H9 (cell line): ENCODE measurements around the gene KCNG2. TPM values are rescaled to one million over a fixed set of nuclear protein-coding genes. Genes with fewer than 3 reads are reported as not detected.

Source experiments
- DNase-seq: peaks from one replicate; pipeline ENCODE4 v3.0.0-alpha.2; 2017
- H2AFZ ChIP-seq: one replicate; pipeline ENCODE4 v1.6.1; 2013; ENCODE audit warnings: mild to moderate bottlenecking, low read length, control low read depth, moderate library complexity
- H2AK5ac ChIP-seq: 2 replicates; pipeline ENCODE4 v1.6.1; 2013; ENCODE audit warnings: low read length, control low read depth, mixed read lengths; ENCODE audit not compliant: insufficient read length
- H2BK120ac ChIP-seq: one replicate; pipeline ENCODE4 v1.6.1; 2013; ENCODE audit warnings: low read depth, mild to moderate bottlenecking, low read length, control low read depth, inconsistent platforms; ENCODE audit not compliant: poor library complexity, severe bottlenecking
- H2BK12ac ChIP-seq: 2 replicates; pipeline ENCODE4 v1.6.1; 2013; ENCODE audit warnings: low read length, control low read depth, mixed read lengths, low read depth; ENCODE audit not compliant: insufficient read length
- H2BK15ac ChIP-seq: 2 replicates; pipeline ENCODE4 v1.6.1; 2013; ENCODE audit warnings: low read depth, low read length, control low read depth
- H2BK20ac ChIP-seq: one replicate; pipeline ENCODE4 v1.6.1; 2013; ENCODE audit warnings: low read depth, mild to moderate bottlenecking, low read length, control low read depth, inconsistent platforms; ENCODE audit not compliant: poor library complexity, severe bottlenecking
- H2BK5ac ChIP-seq: 2 replicates; pipeline ENCODE4 v1.6.1; 2013; ENCODE audit warnings: low read length, control low read depth, mixed read lengths; ENCODE audit not compliant: insufficient read length
- H3K14ac ChIP-seq: 2 replicates; pipeline ENCODE4 v1.6.1; 2013; ENCODE audit warnings: low read length, control low read depth; ENCODE audit not compliant: insufficient read depth
- H3K18ac ChIP-seq: 2 replicates; pipeline ENCODE4 v1.6.1; 2013; ENCODE audit warnings: low read depth, mild to moderate bottlenecking, mixed read lengths, low read length, control low read depth; ENCODE audit not compliant: insufficient read length
- H3K23ac ChIP-seq: 2 replicates; pipeline ENCODE4 v1.6.1; 2013; ENCODE audit warnings: low read length, control low read depth, mixed read lengths, low read depth; ENCODE audit not compliant: insufficient read length
- H3K23me2 ChIP-seq: 2 replicates; pipeline ENCODE4 v1.6.1; 2013; ENCODE audit warnings: low read depth, mild to moderate bottlenecking, mixed read lengths, low read length, control low read depth; ENCODE audit not compliant: insufficient read length, poor library complexity, severe bottlenecking
- H3K27ac ChIP-seq: 2 replicates; pipeline ENCODE4 v1.5.1; 2013; ENCODE audit warnings: low read length, control low read depth, mixed read lengths, low read depth; ENCODE audit not compliant: insufficient read length
- H3K27me3 ChIP-seq: 2 replicates; pipeline ENCODE4 v1.6.1; 2013; ENCODE audit warnings: low read length, control low read depth, inconsistent platforms; ENCODE audit not compliant: insufficient read depth
- H3K4ac ChIP-seq: 2 replicates; pipeline ENCODE4 v1.6.1; 2013; ENCODE audit warnings: low read depth, mild to moderate bottlenecking, control low read depth, inconsistent platforms, low read length, moderate library complexity
- H3K4me1 ChIP-seq: 2 replicates; pipeline ENCODE4 v1.6.1; 2013; ENCODE audit warnings: low read length, control low read depth, inconsistent platforms; ENCODE audit not compliant: insufficient read depth
- H3K4me2 ChIP-seq: 2 replicates; pipeline ENCODE4 v1.6.1; 2013; ENCODE audit warnings: low read length, control low read depth, mixed read lengths; ENCODE audit not compliant: insufficient read length, insufficient read depth
- H3K56ac ChIP-seq: 2 replicates; pipeline ENCODE4 v1.6.1; 2013; ENCODE audit warnings: low read depth, mild to moderate bottlenecking, mixed read lengths, low read length, control low read depth; ENCODE audit not compliant: insufficient read length
- H3K79me1 ChIP-seq: 2 replicates; pipeline ENCODE4 v1.6.1; 2013; ENCODE audit warnings: low read depth, mild to moderate bottlenecking, moderate library complexity, low read length, control low read depth, inconsistent platforms; ENCODE audit not compliant: insufficient read depth, poor library complexity, severe bottlenecking
- H3K79me2 ChIP-seq: 2 replicates; pipeline ENCODE4 v1.6.1; 2013; ENCODE audit warnings: low read length, control low read depth, inconsistent platforms; ENCODE audit not compliant: insufficient read depth
- H3K9ac ChIP-seq: 2 replicates; pipeline ENCODE4 v1.6.1; 2013; ENCODE audit warnings: low read length, control low read depth, mixed read lengths; ENCODE audit not compliant: insufficient read length; ENCODE audit errors: extremely low read depth
- H3K9me3 ChIP-seq: one replicate; pipeline ENCODE4 v1.6.1; 2013; ENCODE audit warnings: low read depth, low read length, inconsistent platforms; ENCODE audit not compliant: control insufficient read depth
- H3T11ph ChIP-seq: one replicate; pipeline ENCODE4 v1.6.1; 2013; ENCODE audit warnings: mild to moderate bottlenecking, low read length, control low read depth, inconsistent platforms
- H4K20me1 ChIP-seq: one replicate; pipeline ENCODE4 v1.6.1; 2013; ENCODE audit not compliant: control insufficient read depth, insufficient read length, insufficient read depth
- H4K5ac ChIP-seq: 2 replicates; pipeline ENCODE4 v1.6.1; 2013; ENCODE audit warnings: low read depth, mild to moderate bottlenecking, mixed read lengths, low read length, control low read depth; ENCODE audit not compliant: insufficient read length
- H4K8ac ChIP-seq: replicated peaks from 2 replicates; pipeline ENCODE4 v1.6.1; 2013; ENCODE audit warnings: low read length, control low read depth, mixed read lengths, low read depth; ENCODE audit not compliant: insufficient read length
- H4K91ac ChIP-seq: 2 replicates; pipeline ENCODE4 v1.6.1; 2013; ENCODE audit warnings: low read depth, mild to moderate bottlenecking, moderate library complexity, mixed read lengths, low read length, control low read depth; ENCODE audit not compliant: insufficient read length
- H3K27ac Mint-ChIP-seq, 3 experiments: 2 replicates in 2 of 3; 3 replicates in 1 of 3; pipeline ENCODE4 v1.8.0; 2020 to 2021; ENCODE audit warnings: mixed read lengths in 3 of 3, mild to moderate bottlenecking in 1 of 3, moderate library complexity in 1 of 3
- H3K27me3 Mint-ChIP-seq: 2 replicates; pipeline ENCODE4 v1.8.0; 2021; ENCODE audit warnings: low read depth, mild to moderate bottlenecking, moderate library complexity, mixed read lengths
- H3K36me3 Mint-ChIP-seq, 3 experiments: 2 replicates in 2 of 3; 3 replicates in 1 of 3; pipeline ENCODE4 v1.8.0; 2020 to 2021; ENCODE audit warnings: low read depth in 3 of 3, mixed read lengths in 3 of 3; ENCODE audit not compliant: insufficient read depth in 1 of 3
- H3K4me1 Mint-ChIP-seq, 2 experiments: 2 replicates each; pipeline ENCODE4 v1.8.0; 2020; ENCODE audit warnings: mixed read lengths in 2 of 2
- H3K4me3 Mint-ChIP-seq, 2 experiments: 2 replicates in 1 of 2; 3 replicates in 1 of 2; pipeline ENCODE4 v1.8.0; 2020 to 2021; ENCODE audit warnings: mild to moderate bottlenecking in 2 of 2, mixed read lengths in 2 of 2, moderate library complexity in 1 of 2
- H3K9me3 Mint-ChIP-seq, 2 experiments: 2 replicates in 1 of 2; 3 replicates in 1 of 2; pipeline ENCODE4 v1.8.0; 2020; ENCODE audit warnings: mild to moderate bottlenecking in 2 of 2, mixed read lengths in 2 of 2, moderate library complexity in 1 of 2
- WGBS: extraction: QIAGEN DNeasy Blood & Tissue Kit; methylation state at CpG from one replicate; pipeline ENCODE4 v1.1.7; 2013; ENCODE audit warnings: missing lambda C conversion rate, low lambda C conversion rate, mixed read lengths; ENCODE audit not compliant: insufficient read length; ENCODE audit errors: extremely low coverage; 5-methylcytosine and 5-hydroxymethylcytosine counted together
- total RNA-seq: library from RNA; stranded (reverse); gene quantifications from 2 replicates; pipeline ENCODE4 v1.2.1, GENCODE V29; 2021
- TF ChIP-seq, protein P1 (sequence below): fragments of 200-600 bp; sonication (generic); conservative IDR thresholded peaks from 3 replicates; pipeline ENCODE4 v1.8.0; 2021; ENCODE audit warnings: antibody characterized with exemption, mild to moderate bottlenecking

The KCNG2 gene
- total RNA-seq, 1 experiment from 2014 or later, result 0.15 TPM

DNA sequence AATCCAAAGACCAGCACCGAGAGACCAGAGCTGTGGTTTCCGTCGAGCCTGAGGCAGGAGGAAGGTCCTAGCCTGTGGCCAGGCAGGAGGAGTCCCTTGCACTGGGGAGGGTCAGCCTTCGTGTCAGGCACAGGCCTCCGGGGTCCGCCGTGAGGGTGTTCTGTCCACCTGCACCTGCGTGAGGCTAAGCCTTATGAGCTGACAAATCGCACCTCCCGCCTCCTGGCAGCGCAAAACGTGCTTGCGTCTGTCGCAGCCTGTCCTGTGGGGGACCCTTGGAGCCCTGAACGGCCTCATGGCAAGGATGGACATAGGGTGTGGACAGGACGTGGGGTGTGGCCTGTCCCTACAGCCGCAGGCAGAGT, 73.3 kb downstream of the KCNG2 start:
- Histone ChIP-seq H4K8ac (no peak overlapping the region), H2BK15ac (no peak overlapping the region), H3K4ac (no peak overlapping the region), H3K4me1 (no peaks in the 10 kb centered on the region), H2AFZ (no peak overlapping the region), H3K9ac (no peak overlapping the region), H4K20me1 (no peaks in the 10 kb centered on the region), H3K27me3 (no peaks in the 10 kb centered on the region), H2BK5ac (no peak overlapping the region), H3K9me3 (no peaks in the 10 kb centered on the region), H3K56ac (no peak overlapping the region), H4K91ac (no peak overlapping the region), H3K27ac (no peak overlapping the region), H3K23me2 (no peaks in the 10 kb centered on the region), H2BK20ac (no peak overlapping the region), H2BK120ac (no peak overlapping the region), H3K23ac (no peak overlapping the region), H3K18ac (no peak overlapping the region), H3T11ph (no peak overlapping the region), H2BK12ac (no peak overlapping the region), H2AK5ac (no peak overlapping the region), H3K14ac (peak overlapping the region; percentile 9; the same call in 1 of the 2 replicates), H3K4me2 (no peak overlapping the region), H3K79me2 (no peaks in the 10 kb centered on the region), H4K5ac (no peak overlapping the region), H3K79me1 (no peaks in the 10 kb centered on the region)
- Mint-ChIP-seq H3K36me3 (no peaks in the 10 kb centered on the region), H3K27ac (0 out of 7 replicates have a peak overlapping the region, but pooled peaks of 1 of the 3 experiments have one; percentile 22), H3K9me3 (no peaks in the 10 kb centered on the region), H3K27me3 (no peaks in the 10 kb centered on the region; the same call in 1 of the 2 replicates), H3K4me1 (peaks cover 0 to 9% of the 10 kb centered on the region in 2 experiments; a peak in 2 of 4 replicates), H3K4me3 (no peak overlapping the region)
- peak; percentile 24 for DNase-seq
- WGBS, result no CpG with 5 or more reads among the region's 17 CpGs
- TF ChIP-seq, protein P1, sequence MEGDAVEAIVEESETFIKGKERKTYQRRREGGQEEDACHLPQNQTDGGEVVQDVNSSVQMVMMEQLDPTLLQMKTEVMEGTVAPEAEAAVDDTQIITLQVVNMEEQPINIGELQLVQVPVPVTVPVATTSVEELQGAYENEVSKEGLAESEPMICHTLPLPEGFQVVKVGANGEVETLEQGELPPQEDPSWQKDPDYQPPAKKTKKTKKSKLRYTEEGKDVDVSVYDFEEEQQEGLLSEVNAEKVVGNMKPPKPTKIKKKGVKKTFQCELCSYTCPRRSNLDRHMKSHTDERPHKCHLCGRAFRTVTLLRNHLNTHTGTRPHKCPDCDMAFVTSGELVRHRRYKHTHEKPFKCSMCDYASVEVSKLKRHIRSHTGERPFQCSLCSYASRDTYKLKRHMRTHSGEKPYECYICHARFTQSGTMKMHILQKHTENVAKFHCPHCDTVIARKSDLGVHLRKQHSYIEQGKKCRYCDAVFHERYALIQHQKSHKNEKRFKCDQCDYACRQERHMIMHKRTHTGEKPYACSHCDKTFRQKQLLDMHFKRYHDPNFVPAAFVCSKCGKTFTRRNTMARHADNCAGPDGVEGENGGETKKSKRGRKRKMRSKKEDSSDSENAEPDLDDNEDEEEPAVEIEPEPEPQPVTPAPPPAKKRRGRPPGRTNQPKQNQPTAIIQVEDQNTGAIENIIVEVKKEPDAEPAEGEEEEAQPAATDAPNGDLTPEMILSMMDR, result no peak
